KMS-11 (cell line): ENCODE data around the gene SLC52A3.

Experiments
- H2AFZ ChIP-seq: fragments of 200-600 bp; sonication (generic); 2 replicates; pipeline ENCODE4 v1.6.1; 2016; ENCODE audit warnings: antibody characterized with exemption, mixed run types, low read depth
- H3K27ac ChIP-seq: fragments of 200-600 bp; sonication (generic); 2 replicates; pipeline ENCODE4 v1.6.1; 2016; ENCODE audit warnings: mild to moderate bottlenecking, mixed run types
- H3K27me3 ChIP-seq: fragments of 200-600 bp; sonication (generic); 2 replicates; pipeline ENCODE4 v1.6.1; 2017; ENCODE audit warnings: mild to moderate bottlenecking, low read depth, mixed run types, moderate library complexity; ENCODE audit not compliant: insufficient read depth
- H3K36me3 ChIP-seq: fragments of 200-600 bp; sonication (generic); 2 replicates; pipeline ENCODE4 v1.6.1; 2017; ENCODE audit warnings: mild to moderate bottlenecking, mixed run types; ENCODE audit not compliant: insufficient read depth
- H3K4me1 ChIP-seq: fragments of 200-600 bp; sonication (generic); 2 replicates; pipeline ENCODE4 v1.6.1; 2016; ENCODE audit warnings: mild to moderate bottlenecking, low read depth, mixed run types; ENCODE audit not compliant: poor library complexity, severe bottlenecking
- H3K4me2 ChIP-seq: fragments of 200-600 bp; sonication (generic); 2 replicates; pipeline ENCODE4 v1.7.0; 2016; ENCODE audit warnings: mild to moderate bottlenecking, mixed run types
- H3K4me3 ChIP-seq: fragments of 200-600 bp; sonication (generic); IDR thresholded peaks from 2 replicates; pipeline ENCODE4 v1.6.1; 2017; ENCODE audit warnings: low read depth, low read length, mixed read lengths; ENCODE audit not compliant: insufficient read depth
- H3K79me2 ChIP-seq: fragments of 200-600 bp; sonication (generic); 2 replicates; pipeline ENCODE4 v1.6.1; 2016; ENCODE audit warnings: low read depth, mixed run types; ENCODE audit not compliant: insufficient read depth
- H3K9ac ChIP-seq: fragments of 200-600 bp; sonication (generic); 2 replicates; pipeline ENCODE4 v1.6.1; 2016; ENCODE audit warnings: mild to moderate bottlenecking, mixed run types
- H4K20me1 ChIP-seq: fragments of 200-600 bp; sonication (generic); 2 replicates; pipeline ENCODE4 v1.6.1; 2016; ENCODE audit warnings: mild to moderate bottlenecking, mixed run types; ENCODE audit not compliant: insufficient read depth
- CTCF ChIP-seq: fragments of 200-600 bp; sonication (generic); conservative IDR thresholded peaks from 2 replicates; pipeline ENCODE4 v1.6.1; 2017; ENCODE audit warnings: low read depth, mild to moderate bottlenecking, antibody characterized with exemption, low read length, moderate library complexity, mixed read lengths

Gene SLC52A3

GRCh38 chr20:792248-792647 lies 23.9 kb upstream of the SLC52A3 start:
- no peak overlapping the region for H3K27ac ChIP-seq
- no peak overlapping the region for H3K9ac ChIP-seq
- TF ChIP-seq CTCF, result no peak
- no peak overlapping the region for H2AFZ ChIP-seq
- no peaks in the 10 kb centered on the region for H3K79me2 ChIP-seq
- H3K36me3 ChIP-seq, result no peaks in the 10 kb centered on the region
- H3K4me2 ChIP-seq, result no peak overlapping the region
- H3K4me3 ChIP-seq, result no peak overlapping the region
- no peaks in the 10 kb centered on the region for H3K4me1 ChIP-seq
- no peaks in the 10 kb centered on the region for H3K27me3 ChIP-seq
- no peaks in the 10 kb centered on the region for H4K20me1 ChIP-seq

- no peak for TF ChIP-seq CTCF
- Histone ChIP-seq H2AFZ (no peak overlapping the region), H4K20me1 (no peaks in the 10 kb centered on the region), H3K9ac (no peak overlapping the region), H3K36me3 (no peaks in the 10 kb centered on the region), H3K27me3 (no peaks in the 10 kb centered on the region), H3K4me1 (no peaks in the 10 kb centered on the region), H3K4me3 (no peak overlapping the region), H3K79me2 (no peaks in the 10 kb centered on the region), H3K4me2 (no peak overlapping the region), H3K27ac (no peak overlapping the region)
These were observed 22.8 kb upstream of the SLC52A3 start for GRCh38 chr20:791056-791455.

DNA sequence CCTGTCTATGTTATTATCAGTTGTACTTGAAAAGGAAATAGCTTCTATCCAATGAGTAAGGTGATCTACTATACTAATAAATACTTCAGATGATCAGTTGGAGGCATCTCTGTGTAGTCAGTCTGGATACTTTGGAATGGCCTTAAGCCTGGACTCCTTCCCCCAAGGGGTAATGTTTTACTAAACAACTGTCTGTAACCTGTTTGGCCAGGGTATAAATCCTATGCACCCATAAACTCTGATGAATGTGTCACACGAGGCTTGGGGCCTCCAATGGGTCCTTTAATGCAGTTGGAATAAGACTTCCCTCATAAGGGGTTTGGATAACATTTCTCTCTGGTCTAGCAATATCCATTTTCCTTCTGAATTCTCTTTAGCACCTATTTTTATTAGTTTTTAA lies 19.5 kb upstream of the SLC52A3 start:
- Histone ChIP-seq H3K4me2 (no peak overlapping the region), H3K9ac (no peak overlapping the region), H4K20me1 (no peaks in the 10 kb centered on the region), H3K4me3 (no peak overlapping the region), H2AFZ (no peak overlapping the region), H3K27ac (no peak overlapping the region), H3K4me1 (no peaks in the 10 kb centered on the region), H3K36me3 (no peaks in the 10 kb centered on the region), H3K79me2 (no peaks in the 10 kb centered on the region), H3K27me3 (no peaks in the 10 kb centered on the region)
- no peak for TF ChIP-seq CTCF

DNA sequence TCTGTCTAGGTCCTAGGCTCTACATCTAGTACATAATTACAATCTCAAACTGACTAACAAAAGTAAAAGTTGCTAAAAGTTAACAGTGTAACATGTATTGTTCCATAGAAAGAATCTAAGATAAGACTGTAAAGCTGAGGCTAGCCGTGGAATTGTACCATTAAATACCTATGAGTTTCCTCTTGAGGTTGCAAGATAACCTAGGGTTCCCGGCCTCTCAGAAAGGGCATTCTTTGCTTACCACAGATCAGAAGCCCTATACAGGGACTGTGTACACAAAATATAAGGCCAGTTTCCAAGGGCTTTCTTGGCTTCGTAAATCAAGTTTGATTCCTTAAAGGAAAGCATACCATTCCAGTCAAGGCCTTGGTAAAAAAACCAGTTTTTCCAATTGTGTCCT lies 11.5 kb upstream of the SLC52A3 start:
- no peak overlapping the region for H3K4me2 ChIP-seq
- TF ChIP-seq CTCF, result no peak

DNA sequence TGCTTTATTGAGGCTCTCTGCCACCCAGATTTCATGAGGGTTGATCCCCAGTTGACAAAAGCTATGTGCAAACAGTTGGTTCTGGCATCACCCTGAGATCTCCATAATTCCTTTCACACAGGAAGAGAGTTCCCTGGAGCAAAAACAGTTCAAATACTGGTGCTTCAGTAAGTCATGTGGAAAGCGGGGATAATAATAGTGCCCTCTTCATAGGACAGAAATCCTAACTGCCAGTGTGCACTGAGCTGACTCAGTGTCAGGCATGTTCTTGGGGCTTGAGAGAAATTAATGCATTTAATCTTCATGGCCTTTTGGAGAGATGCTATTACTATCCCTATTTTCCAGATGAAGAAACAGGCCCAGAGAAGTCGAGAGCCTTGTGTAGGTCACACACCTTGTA lies 7.9 kb upstream of the SLC52A3 start:
- Histone ChIP-seq H3K36me3 (no peaks in the 10 kb centered on the region), H2AFZ (no peak overlapping the region), H3K79me2 (no peaks in the 10 kb centered on the region), H3K27me3 (no peaks in the 10 kb centered on the region), H3K4me2 (no peak overlapping the region), H3K9ac (no peak overlapping the region), H3K4me3 (no peak overlapping the region), H3K27ac (no peak overlapping the region), H3K4me1 (no peaks in the 10 kb centered on the region), H4K20me1 (no peaks in the 10 kb centered on the region)
- no peak for TF ChIP-seq CTCF

More for the DNA sequence above, 11.5 kb upstream of the SLC52A3 start:
- Histone ChIP-seq H3K27ac (no peak overlapping the region), H3K4me1 (no peaks in the 10 kb centered on the region), H2AFZ (no peak overlapping the region), H4K20me1 (no peaks in the 10 kb centered on the region), H3K4me3 (no peak overlapping the region), H3K36me3 (no peaks in the 10 kb centered on the region), H3K79me2 (no peaks in the 10 kb centered on the region), H3K9ac (no peak overlapping the region), H3K27me3 (no peaks in the 10 kb centered on the region)
